NK-92 (cell line): ENCODE data around the gene TSPAN6.

Experiments used
- DNase-seq: peaks from one replicate; lab custom pipeline; 2025; ENCODE audit not compliant: unreplicated experiment; lab: John Stamatoyannopoulos, UW

The TSPAN6 gene, protein sequence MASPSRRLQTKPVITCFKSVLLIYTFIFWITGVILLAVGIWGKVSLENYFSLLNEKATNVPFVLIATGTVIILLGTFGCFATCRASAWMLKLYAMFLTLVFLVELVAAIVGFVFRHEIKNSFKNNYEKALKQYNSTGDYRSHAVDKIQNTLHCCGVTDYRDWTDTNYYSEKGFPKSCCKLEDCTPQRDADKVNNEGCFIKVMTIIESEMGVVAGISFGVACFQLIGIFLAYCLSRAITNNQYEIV

DNA sequence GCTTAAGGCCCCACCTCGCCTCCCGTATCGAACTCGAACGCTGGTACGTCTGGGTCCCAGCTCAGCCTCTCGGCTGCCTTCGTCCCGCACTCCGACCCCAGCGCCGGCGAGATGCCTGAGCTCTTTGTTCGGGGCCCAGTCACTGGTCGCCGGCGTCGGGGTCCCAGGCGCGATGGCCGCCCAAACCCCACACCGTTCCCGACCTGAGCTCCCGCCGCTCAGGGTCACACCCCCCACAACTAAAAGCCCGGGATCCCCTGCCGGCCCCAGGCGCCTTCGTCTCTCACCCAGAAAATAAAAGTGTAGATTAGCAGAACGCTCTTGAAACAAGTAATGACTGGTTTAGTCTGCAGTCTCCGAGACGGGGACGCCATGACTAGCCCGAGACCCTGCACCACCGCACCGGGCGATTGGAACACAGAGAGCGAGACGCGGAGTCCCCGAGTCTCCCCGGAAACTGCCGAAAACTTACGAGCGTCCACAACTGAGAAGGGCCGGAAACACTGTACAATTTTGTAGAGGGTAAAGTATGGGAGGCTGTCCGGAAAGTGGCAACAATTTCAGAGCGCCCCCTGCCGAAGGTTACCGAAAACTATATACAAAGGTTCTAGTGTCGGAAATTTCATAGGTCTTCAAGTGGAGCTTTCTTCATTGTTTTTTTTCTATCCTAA is at the start of gene TSPAN6:
Gene TSPAN6 (minus strand): TSS at position 486 of the 671 bp plus-strand sequence. CDS start 112 bp downstream, at position 374.
- DNase-seq: no peak

DNA sequence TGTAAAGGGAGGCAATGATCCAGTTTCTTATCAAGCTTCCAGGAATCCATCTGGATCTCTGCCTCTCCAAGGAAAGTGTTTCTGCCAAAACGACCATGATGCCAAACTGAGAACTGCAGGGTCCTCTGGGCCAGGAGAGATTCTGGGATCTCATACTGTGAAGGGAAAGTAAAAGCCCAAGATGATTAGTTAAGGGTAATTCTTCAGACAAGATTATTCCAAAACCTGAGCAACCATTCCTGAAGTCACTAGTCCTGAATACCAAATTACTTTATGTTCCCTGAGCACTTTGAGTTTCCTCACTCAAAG is 49.3 kb upstream of the TSPAN6 start:
- DNase-seq: no peak

DNA sequence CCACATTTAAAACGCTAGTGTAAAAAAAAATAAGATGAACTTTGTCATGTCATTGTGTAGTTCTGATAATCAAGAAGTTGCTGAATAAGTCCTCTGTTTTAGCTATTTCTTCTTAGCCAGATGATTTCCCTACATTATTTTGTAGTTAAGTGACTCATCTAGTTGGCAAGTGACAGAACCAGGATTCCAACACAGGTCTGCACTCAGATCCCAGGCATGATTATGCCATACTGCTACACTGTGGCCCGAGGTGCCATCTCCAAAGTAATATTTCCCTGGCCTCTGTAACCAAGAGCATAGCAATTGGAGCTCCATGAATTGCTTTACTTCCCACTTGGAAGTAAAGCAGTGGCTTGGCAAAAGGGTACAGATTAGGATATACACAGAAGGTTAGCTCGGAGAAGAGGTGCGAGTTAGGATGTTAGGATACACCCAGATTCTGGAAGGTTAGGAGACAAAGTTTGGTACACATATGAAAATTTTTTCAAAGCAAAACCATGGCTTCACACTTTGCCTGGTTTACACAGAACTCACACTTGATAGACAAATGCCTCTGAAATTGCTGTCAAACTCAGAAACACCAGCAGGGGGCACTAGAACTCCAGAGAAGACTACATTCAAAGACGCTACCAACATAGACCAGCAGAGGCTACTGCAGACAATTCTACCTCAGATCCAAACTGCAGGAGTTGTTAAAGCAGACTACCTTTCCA is 48.8 kb upstream of the TSPAN6 start:
- DNase-seq: no peak

DNA sequence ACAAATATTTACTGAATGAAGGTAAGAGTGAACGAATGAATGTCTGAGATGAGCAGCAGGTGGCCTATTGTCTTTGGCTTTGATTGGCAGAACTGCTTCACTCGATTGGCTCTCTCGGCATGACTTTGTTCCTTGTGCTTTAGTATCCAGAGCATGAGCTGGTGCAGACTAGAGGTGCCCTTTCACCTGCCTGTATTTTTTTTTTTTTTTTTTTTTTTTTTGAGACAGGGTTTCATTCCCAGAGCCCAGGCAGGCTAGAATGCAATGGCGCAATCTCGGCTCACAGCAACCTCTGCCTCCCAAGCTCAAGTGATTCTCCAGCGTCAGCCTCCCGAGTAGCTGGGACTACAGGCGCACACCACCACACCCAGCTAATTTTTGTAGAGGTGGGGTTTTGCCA is 46.3 kb upstream of the TSPAN6 start:
- DNase-seq: no peak

DNA sequence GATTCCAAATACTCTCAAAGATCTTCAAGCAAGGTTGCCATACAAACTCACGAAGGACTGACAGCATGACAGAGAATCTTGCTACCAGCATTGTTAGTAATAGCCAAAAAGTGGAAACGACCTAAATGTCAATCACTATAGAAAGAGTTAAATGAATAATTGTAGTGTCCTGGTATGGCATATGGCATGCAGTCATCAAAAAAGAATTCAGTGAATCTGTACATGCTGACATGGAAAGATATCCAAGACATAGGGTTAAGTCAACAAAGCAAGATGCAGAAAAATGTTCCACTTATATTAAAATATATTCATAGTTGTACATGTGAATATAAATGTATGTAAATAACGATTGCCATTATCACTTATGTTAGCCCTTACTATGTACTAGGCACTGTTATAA is 45.0 kb upstream of the TSPAN6 start:
- DNase-seq: no peak

DNA sequence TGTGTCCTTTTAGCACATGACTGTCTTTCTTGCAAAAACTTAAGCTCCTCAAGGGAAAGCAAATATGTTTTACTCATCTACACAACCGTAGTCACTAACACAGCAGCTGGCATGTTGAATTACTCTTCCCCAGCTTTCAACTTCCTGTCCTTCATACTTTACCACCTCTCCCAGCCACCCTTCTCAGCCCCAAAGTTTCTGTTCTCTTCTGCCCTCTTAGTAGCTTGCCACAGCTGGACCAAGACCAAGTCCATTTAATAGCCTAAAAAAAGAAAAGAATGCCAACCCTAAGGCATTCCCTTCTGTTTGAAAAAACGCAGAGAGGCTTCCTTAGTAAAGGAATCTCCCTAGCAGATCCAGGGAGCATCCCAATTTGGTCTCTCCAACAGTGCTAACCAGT is 44.1 kb upstream of the TSPAN6 start:
- DNase-seq: no peak

DNA sequence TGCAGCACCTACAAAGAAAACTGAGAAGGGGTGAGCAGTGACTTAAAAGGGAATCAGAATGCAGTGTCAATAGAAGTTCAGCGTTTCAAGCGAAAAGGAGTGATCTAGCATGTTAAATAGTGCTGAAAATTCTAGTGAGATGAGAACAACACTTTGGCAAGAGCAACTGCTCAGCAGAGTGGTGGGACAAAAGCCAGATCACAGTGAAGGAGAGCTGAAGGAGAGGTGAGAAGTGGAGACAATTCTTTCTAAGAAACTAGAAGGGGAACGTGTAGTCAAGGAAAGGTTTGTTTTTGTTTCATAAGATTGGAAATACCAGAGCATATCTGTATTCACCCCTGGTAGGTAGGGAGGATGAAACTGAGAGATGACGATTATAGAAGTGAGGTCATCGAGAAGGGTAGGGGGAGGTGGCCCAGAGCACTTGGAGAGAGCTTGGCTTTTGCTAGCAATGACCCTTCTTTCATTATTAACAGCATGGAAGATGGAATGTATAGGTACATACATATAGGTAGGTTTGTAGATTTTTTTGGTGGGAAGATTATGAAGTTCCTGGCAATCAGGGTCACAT is 41.1 kb upstream of the TSPAN6 start:
- no peak for DNase-seq

DNA sequence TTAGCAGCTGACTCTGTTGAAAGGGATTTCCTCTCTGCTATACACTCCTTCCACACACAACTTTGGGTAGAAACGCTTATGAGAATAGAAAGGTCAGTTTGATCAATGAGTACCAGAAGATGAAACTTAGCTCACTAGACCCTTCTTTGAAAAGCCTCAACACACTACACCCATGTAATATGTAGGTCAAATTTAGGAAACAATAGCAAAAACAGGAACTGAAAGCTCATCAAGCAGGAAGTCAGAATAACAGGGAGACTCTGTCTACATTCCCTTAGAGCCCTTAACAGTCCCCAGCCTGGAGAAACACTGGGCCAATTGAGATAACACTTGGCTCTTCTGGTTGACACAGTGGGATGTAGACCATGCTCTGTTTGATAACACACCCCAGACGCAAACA is 38.1 kb upstream of the TSPAN6 start:
- no peak for DNase-seq

DNA sequence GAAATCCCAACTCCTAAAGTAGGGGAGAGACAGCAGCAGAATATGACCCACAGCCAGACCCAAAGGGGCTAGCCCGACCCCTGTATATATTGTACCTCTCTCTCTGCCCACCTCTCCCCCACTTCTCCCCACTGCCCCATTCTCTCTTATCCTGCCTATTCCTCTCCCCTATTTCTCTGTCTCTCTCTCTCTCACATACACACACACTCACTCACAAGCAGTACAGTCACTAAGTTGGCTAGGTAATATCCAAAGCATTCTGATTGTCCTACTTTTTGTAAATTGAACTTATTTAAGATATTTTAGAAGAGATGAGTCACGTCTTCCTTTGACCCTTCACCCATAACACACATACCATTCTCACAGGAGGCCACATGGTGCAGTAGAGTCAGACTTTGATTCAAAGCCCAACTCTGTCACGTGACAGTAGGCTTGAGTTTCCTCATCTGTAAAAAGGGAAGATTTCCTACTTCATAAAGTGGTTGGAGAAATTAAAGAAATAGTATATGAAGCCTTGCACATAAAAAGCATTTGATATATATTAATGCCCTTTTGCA is 36.9 kb upstream of the TSPAN6 start:
- no peak for DNase-seq

DNA sequence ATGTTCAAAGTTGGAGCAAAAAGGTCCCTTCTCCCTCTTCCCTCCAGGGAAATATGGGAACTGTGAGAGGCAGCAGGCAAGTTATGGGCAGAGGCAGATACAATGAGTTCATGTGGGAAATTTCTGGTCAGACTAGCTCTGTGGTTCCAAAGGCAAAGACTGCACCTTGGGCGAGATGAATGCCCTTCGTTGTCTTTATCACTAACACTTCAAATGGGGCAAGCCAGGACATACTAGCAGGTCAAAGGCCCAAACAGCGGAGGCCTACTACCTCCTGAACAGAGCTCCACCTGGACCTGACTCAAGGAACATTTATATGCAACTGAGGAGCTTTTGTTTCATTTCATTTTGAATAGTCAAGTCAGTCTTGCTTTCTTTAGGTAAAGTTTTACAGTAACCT is 36.4 kb upstream of the TSPAN6 start:
- DNase-seq: no peak

DNA sequence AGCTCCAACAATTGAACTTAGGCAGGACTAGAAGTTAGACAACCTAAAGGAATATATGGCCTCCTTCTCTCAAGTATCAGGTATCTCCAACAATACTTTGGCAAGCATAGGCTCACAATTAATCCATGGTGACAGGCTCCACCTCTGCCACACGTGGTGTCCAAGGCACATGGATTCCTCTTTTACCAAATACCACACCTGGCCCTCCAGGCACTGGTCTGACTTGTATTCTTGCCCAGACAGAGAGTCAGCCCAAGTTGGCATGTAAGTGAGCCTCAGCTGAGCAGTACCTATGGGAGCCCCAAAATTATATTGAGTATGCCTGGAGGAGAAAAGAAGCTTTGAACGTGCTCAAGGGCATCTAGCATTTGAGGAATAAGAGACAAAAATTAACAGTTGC is 27.0 kb upstream of the TSPAN6 start:
- DNase-seq: no peak

DNA sequence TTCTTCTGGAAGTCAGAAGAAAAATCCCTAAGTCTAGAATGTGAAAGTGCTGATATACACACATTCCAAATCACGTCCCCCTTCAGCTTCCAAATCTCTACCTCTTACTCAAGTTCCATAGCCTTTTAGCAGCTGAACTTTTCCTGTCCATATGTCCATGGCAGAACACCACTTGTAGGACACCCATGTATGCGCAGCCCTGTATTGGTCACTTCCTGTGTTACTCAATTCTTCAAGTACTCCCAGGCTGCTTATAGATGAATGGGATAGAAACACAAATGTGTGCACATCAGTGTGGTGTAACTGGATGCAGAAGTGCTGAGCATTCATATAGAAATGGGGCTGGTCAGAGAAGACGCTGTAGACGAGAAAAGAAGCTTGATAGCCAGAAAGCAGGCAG is 26.2 kb upstream of the TSPAN6 start:
- DNase-seq: no peak

DNA sequence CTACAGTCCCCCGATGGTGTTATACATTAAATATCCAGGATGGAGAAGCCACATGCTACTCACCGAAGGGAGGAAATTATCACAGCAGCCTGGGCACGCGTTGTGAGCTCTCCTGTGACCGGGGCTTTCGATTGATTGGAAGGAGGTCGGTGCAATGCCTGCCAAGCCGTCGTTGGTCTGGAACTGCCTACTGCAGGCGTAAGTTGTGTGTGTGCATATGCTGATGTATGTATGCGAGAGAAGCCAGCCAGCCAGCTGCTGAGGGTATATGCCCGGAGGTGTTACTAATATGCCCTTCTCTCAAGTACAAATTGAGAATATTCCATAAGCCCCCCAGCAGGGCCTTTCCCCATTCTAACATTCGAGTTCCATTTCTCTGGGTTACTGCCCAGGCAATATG is 25.6 kb upstream of the TSPAN6 start:
- DNase-seq: no peak

DNA sequence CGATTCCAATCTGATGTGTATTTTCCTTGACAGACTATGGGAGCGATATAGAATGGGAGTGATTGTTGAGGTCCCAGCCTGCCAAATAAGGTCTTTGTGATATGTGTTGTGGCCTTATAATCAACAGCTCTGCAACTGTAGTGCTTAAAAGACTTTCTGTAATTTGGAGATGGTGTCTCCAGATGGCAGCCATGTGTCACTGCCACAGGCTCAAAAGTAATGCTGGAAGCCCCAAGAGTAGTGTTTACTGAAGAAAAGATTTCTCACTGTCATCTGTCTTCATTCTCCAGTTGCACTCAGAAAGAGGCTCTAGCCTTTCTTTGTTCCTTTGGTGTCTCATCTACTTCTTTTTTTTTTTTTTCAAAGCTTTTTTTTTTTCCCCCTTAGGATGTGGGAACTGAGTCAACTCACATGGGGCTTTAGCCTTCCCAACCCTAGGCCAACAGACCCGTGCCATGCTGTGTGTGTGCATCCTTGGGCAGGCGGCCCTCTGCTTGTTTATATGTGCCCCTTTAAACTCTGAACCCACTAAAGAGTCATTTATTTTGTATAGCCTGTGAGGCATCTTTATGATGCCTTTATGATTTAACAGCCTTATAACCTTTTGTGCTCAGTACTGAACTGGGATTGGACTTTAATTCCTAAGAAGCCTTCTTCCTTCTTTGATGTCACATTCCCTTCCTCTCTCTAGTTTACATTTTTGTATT is 23.0 kb upstream of the TSPAN6 start:
- DNase-seq: no peak

DNA sequence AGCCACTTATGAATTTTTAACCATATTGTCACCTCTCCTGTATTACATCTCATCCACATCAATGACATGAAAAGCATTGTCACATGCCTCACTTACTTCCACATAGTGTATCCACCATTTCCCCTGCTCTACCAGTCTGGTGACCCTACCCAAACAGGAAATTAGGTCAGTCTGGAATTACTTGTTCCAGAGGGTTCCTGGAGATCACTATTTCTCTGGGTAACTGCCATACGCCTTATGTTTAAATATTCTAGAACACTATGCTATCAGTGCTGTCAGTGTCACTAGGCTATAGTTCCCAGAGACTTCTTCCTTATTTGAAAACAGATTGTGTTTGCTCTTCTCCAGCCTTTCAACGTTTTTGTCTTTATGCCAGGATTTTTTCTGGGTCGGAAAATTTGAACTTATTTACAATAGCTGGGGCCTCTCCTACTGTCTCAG is 22.4 kb upstream of the TSPAN6 start:
- DNase-seq: no peak

DNA sequence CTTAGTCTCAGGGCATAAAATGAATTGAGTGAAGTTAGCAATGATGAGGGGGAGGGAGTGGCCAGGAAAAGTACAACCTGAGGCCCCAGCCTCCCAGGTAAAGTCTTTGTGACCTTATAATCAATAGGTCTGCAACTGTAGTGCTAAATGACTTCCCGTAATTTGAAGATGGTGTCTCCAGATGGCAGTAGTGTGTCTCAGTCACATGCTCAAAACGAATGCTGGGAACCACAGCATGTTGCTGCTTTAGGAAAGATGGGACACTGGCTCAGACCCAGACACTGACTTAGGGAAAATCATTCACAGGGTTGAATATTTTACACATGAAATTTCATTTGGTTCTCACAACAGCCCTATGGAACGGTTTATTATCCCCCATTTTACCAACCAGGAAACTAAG is 17.7 kb upstream of the TSPAN6 start:
- no peak for DNase-seq

DNA sequence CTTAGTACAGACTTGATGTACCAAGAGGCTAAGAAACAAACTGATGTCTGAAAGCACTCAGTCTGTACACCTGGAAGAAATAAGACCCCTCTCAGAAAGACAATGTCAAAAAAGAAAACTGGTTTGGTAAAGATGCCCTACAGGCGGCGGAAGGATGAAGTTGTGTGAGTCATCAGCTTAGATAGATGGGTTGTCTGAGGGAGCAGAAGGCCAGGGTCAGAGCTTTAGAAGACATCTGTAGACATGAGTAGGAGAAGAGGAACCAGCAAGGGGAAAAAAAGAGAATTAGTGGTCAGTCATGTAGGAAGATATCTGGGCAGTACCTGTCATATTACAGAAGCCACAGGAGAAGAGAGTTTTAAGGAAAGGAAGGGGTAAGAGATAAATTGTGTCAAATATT is 15.7 kb upstream of the TSPAN6 start:
- no peak for DNase-seq

DNA sequence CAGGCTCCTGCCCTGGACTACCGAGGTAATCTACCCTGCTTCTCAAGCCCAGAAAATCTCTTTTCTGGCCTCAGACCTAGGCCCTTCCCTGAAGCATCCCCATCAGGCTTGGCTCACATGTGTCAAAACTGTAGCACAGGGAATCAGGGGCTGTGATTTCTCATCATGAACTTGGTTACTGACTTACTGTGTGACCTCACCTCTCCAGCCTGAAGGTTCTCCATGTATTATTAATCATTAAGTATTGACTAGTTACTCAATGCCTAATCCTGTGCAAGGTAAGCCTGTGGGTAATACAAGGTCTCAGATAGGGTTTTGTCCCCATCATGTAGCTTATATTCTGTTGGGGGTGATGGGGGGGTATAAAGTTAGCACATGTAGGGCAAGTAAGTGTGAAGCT is 14.2 kb upstream of the TSPAN6 start:
- DNase-seq: no peak

DNA sequence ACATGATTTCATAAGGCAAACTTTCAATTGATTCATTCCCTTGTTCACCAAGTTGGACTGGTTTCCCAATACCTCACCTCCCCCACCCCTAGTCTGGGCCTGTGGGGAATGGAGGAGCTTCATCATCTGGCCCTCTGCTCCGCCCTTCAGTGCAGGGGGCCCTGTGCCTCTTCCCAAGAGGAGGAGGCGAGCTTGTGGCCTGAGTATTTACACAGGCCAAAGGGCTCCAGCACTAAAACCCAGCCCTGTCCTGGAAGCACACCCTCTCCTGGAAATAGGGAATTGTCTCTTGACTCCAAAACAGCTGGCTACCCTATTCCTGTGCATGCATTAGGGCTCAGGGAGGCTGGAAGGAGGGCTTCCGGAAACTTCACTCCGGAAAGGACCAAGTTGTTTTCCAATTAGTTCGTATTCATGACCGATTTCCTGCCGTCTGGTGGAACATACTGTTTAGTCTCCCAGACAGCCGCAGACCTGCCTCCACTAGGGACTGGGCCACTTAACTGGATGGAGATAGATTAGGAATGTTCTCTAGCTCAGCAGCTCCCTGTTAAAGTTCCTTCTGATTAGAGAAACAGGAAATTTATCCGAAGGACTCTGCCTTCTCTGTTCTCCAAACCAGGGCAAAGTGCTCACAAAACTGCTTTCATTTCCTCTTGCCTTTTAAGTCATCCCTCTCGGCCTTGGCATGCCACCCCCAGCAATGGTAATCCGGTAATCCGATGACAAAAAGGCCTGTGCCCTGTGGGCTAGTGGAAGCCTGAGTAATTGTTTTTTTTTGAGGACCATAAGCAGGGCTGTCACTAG is 13.1 kb upstream of the TSPAN6 start:
- no peak for DNase-seq
